Activated T-helper 17 cell treated with anti-CD3 and anti-CD28 coated beads, Interleukin-2, amount 50 U/mL, for 72 hours (primary cell): ENCODE measurements around the gene CPOX. TPM values are rescaled to one million over a fixed set of nuclear protein-coding genes. Genes with fewer than 3 reads are reported as not detected.

Source experiments
- ATAC-seq: fragments of 150-1000 bp; cut with Tn5 transposase; replicated peaks from 2 replicates; pipeline ENCODE4 v1.10.0; 2021; ENCODE audit warnings: mild to moderate bottlenecking, moderate library complexity
- H3K27ac Mint-ChIP-seq: one replicate; pipeline ENCODE4 v1.8.0; 2022; ENCODE audit warnings: mixed read lengths
- H3K27me3 Mint-ChIP-seq: one replicate; pipeline ENCODE4 v1.8.0; 2022; ENCODE audit warnings: mixed read lengths
- H3K36me3 Mint-ChIP-seq: one replicate; pipeline ENCODE4 v1.8.0; 2022; ENCODE audit warnings: low read depth, mild to moderate bottlenecking, mixed read lengths
- H3K4me1 Mint-ChIP-seq: one replicate; pipeline ENCODE4 v1.8.0; 2022; ENCODE audit warnings: mixed read lengths
- H3K4me3 Mint-ChIP-seq: one replicate; pipeline ENCODE4 v1.8.0; 2022; ENCODE audit warnings: mild to moderate bottlenecking, mixed read lengths
- H3K9me3 Mint-ChIP-seq: one replicate; pipeline ENCODE4 v1.8.0; 2022; ENCODE audit warnings: mixed read lengths
- total RNA-seq, 2 donors: library from RNA; stranded (reverse); gene quantifications; one replicate each; pipeline ENCODE4 v1.2.3, GENCODE V29; 2022

Gene CPOX
- total RNA-seq, 2 donors from 2014 or later: 64.2 to 75.9 TPM

- no peak overlapping the region for H3K27ac Mint-ChIP-seq
- H3K27me3 Mint-ChIP-seq: peaks cover 10% of the 10 kb centered on the region
- no peaks in the 10 kb centered on the region for H3K36me3 Mint-ChIP-seq
- H3K4me1 Mint-ChIP-seq: no peaks in the 10 kb centered on the region
- H3K4me3 Mint-ChIP-seq: no peak overlapping the region
- peak; percentile 65 for ATAC-seq
- peaks cover 1% of the 10 kb centered on the region for H3K9me3 Mint-ChIP-seq
Measured at GRCh38 chr3:98602078-98602678, 8.8 kb upstream of the CPOX start.

DNA sequence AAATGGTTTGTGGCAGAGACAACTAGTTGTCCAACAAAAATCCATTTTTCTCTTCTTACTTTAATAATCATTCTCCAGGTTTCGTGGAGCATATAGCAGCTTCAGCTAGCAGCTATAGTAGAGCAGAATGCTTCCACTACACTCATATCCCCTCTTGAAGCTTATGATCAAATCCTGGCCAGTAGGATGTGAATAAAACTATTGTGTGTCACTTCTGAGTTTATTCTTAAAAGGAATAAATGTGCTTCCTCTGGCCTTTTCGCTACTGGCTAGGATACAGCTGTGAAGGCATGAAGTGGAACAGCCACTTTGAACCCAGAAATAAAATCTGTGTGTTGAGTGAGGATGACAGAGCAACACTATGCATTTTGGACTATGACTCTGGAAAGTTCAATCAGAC is 7.8 kb upstream of the CPOX start:
- Mint-ChIP-seq H3K4me3 (no peak overlapping the region), H3K4me1 (no peaks in the 10 kb centered on the region), H3K27me3 (peaks cover 7% of the 10 kb centered on the region), H3K27ac (no peak overlapping the region), H3K36me3 (no peaks in the 10 kb centered on the region), H3K9me3 (no peaks in the 10 kb centered on the region)
- ATAC-seq: no peak

GRCh38 chr3:98600412-98601095 is 7.1 kb upstream of the CPOX start:
- no peak overlapping the region for H3K4me3 Mint-ChIP-seq

DNA sequence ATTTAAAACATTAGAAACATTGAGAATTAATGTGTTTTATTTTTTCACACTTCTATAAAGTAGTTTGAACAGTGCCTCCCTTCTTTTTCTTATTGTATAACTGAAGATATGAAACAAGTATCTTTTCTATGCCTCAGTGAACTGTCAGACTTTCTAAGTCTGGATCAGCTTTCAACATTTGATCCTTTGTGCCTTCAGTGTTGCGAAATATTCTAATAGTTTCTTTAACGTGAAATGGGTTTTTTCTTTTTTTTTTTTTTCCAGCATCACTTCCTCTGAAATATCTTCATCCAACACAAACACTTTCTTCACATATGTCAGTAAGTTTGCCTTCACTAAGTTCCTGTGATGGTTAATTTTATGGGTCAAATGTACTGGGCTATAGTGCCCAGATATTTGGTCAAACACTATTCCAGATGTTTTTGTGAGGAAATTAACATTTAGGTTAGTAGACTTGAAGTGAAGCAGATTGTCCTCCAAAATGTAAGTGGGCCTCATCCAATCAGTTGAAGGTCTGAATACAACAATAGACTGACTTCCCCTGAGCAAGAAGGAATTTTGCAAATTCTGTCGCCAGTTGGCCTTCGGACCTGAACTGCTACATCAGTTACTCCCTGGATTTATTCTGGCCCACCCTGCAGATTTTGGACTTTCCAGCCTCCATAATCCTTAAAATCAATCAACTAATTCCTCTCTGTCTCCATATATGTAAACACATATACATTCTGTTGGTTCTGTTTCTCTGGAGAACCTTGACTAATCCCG is 6.4 kb upstream of the CPOX start:
- no peak overlapping the region for H3K27ac Mint-ChIP-seq

More at GRCh38 chr3:98600412-98601095, 7.1 kb upstream of the CPOX start:
- Mint-ChIP-seq H3K27ac (no peak overlapping the region), H3K36me3 (no peaks in the 10 kb centered on the region), H3K4me1 (no peaks in the 10 kb centered on the region), H3K9me3 (no peaks in the 10 kb centered on the region), H3K27me3 (peaks cover 5% of the 10 kb centered on the region)
- ATAC-seq: no peak

DNA sequence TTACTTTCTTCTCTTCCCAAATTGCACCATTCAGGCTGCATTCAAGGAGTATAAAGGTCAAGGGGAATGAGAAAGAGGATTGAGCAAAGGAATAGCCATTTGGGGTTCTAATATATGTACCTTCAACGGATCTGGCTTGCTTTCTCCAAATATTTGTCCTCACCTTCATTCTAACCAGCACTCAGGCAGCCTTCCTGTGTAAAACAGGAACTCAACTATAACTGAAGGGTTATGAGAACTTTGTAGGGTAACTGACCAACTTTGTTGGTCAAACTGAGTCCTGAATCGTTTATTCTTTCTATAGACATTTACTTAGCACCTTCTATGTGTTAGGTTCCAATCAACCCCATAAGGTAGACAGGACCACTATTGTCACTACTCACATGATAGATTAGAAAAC is 5.1 kb upstream of the CPOX start:
- Mint-ChIP-seq H3K27ac (no peak overlapping the region), H3K9me3 (no peaks in the 10 kb centered on the region), H3K4me1 (peaks cover 5% of the 10 kb centered on the region), H3K36me3 (peaks cover 5% of the 10 kb centered on the region), H3K4me3 (no peak overlapping the region), H3K27me3 (no peaks in the 10 kb centered on the region)
- no peak for ATAC-seq

More for the DNA sequence above, 6.4 kb upstream of the CPOX start:
- Mint-ChIP-seq H3K36me3 (no peaks in the 10 kb centered on the region), H3K27me3 (peaks cover 5% of the 10 kb centered on the region), H3K9me3 (no peaks in the 10 kb centered on the region), H3K4me1 (no peaks in the 10 kb centered on the region), H3K4me3 (no peak overlapping the region)
- ATAC-seq: no peak

DNA sequence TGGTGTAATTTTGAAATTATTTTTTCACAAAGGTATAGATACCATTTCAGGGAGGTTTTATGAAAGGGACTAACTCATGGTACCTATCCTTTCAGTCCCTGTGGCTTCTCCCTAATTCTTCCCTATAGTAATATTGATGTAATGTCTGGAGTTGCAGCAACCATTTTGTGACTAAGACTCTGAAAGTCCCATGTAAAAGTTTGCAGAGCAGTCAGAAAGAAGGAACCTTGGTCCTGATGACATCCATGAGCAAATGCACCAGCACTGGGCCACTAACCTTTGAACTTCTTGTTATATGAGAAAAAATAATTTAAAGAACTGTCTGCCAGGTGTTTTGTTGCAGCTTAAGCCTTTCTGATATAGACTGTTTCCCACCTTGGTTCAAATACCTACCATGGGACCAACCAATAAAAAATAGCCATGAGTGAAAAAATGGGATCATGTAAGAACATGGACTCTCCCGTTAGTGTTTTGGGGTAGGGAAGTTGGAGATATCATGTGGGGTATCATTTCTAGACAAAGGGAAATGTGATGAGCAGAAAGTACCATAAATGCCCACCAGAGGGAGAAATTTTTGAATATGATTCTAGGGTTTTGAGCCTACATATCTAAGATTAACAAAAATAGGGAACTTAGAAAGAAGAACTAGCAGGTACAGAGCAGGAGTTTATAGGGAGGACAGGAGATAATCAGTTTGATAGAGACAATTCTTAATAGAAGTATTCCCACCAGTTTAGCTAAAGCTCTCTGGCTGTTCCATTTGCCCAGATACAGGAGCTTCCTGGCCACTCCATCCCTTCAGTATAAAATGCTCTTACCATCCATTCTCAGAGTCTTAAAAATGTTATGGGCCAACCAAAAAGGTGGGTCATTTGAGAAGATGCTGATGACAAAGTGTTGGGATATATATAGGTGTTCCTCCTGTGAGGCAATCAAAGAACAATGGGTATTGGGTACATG is 3.4 kb upstream of the CPOX start:
- Mint-ChIP-seq H3K9me3 (no peaks in the 10 kb centered on the region), H3K27ac (no peak overlapping the region), H3K27me3 (no peaks in the 10 kb centered on the region), H3K36me3 (peaks cover 18% of the 10 kb centered on the region), H3K4me1 (peaks cover 10% of the 10 kb centered on the region), H3K4me3 (no peak overlapping the region)
- ATAC-seq: no peak

GRCh38 chr3:98596087-98596486 is 2.7 kb upstream of the CPOX start:
- Mint-ChIP-seq H3K9me3 (no peaks in the 10 kb centered on the region), H3K27ac (no peak overlapping the region), H3K36me3 (peaks cover 25% of the 10 kb centered on the region), H3K4me1 (peaks cover 14% of the 10 kb centered on the region), H3K27me3 (no peaks in the 10 kb centered on the region), H3K4me3 (no peak overlapping the region)
- no peak for ATAC-seq

GRCh38 chr3:98594628-98595324 is 1.4 kb upstream of the CPOX start:
- no peak for ATAC-seq

DNA sequence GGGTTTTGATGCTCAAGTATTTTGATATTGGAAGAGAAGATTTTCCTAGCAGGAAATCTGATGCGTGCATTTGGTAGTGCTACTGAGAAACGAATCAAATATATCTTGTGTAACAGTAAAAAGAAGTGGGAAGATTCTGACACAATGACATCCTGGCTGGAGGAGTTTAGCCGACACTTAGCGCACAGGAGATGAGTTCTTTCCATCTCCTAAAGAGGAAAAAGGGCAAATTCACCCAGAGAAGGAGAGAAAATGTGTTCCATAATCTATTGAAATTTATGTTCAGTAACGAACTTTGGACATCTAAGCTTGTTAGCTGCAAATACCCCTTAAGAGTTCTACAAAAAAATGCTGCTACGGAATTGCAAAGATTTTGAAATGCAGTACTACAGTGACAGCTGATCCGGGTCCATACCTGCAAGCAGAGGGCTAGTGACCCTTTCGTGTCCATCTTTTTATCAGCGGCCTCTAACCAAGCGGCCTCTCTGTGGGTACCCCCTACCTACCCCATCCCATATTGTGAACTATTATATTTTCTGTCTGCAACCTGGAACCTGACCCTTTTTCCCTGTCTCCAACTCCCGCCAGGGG is 971 bp downstream of the CPOX start:
- Mint-ChIP-seq H3K4me1 (peaks cover 17% of the 10 kb centered on the region), H3K27ac (peak overlapping the region; percentile 75), H3K9me3 (no peaks in the 10 kb centered on the region), H3K36me3 (peaks cover 62% of the 10 kb centered on the region), H3K27me3 (no peaks in the 10 kb centered on the region), H3K4me3 (peak overlapping the region; percentile 94)
- ATAC-seq: no peak

More at GRCh38 chr3:98594628-98595324, 1.4 kb upstream of the CPOX start:
- peaks cover 17% of the 10 kb centered on the region for H3K4me1 Mint-ChIP-seq
- no peaks in the 10 kb centered on the region for H3K9me3 Mint-ChIP-seq
- H3K27me3 Mint-ChIP-seq: no peaks in the 10 kb centered on the region
- peak overlapping the region; percentile 94 for H3K4me3 Mint-ChIP-seq
- H3K27ac Mint-ChIP-seq: peak overlapping the region; percentile 98
- peaks cover 38% of the 10 kb centered on the region for H3K36me3 Mint-ChIP-seq

DNA sequence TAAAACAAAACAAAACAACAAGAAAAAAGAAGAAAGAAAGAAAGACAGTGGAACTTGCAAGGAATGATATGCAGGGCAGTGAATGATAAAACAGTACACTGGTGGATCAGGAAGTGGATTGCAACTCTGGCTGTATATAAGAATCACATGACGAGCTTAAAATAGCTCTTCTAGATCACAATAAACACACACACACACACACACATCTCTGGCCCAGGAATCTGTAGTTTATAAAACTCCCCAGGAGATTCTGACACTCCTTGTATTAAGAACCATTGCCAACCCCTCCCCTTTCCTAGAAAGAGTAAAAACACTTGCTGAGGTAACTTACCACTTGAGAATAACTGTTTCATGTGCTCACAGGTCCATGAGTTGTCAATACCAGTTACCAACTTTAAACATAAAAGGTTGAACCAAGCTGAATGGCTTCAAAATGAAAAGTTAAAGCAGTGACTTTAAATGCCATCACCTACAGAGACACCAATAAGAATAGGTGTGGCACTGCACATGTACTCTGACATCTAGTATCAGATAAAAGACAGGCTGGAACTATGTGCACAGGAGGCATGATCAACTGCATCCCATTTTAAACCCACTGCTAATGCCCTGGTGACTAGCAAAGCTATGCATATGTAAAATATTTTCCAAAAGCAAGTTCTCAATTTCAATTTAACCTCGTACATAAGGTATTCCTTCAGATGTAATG is 3.9 kb downstream of the CPOX start:
- Mint-ChIP-seq H3K36me3 (peaks cover 91% of the 10 kb centered on the region), H3K27ac (no peak overlapping the region), H3K9me3 (no peaks in the 10 kb centered on the region), H3K27me3 (no peaks in the 10 kb centered on the region), H3K4me1 (peaks cover 25% of the 10 kb centered on the region), H3K4me3 (peak overlapping the region; percentile 94)
- no peak for ATAC-seq

DNA sequence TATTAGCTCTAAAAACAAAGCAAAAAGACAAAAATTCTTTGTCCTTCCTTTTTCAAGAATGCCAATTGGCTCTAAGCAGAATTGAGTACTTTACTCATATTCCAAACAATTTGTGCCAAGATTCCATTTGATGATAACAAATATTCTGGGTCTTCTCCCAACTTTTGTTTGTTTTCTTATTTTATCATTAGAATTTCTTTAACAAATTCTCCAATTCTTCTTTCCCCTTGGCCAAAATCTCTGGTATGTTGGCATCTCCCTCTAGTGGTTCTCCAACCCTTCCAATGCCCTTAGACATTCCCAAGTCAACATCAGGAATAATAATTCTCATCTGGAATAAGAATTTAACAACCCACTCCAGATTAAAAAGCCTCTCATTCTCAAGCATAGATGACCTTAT is 5.3 kb downstream of the CPOX start:
- peaks cover 29% of the 10 kb centered on the region for H3K4me1 Mint-ChIP-seq
- H3K27ac Mint-ChIP-seq: no peak overlapping the region
- ATAC-seq: no peak
- H3K4me3 Mint-ChIP-seq: no peak overlapping the region
- H3K36me3 Mint-ChIP-seq: peaks cover 98% of the 10 kb centered on the region
- H3K9me3 Mint-ChIP-seq: no peaks in the 10 kb centered on the region
- no peaks in the 10 kb centered on the region for H3K27me3 Mint-ChIP-seq

- H3K36me3 Mint-ChIP-seq: peaks cover 99% of the 10 kb centered on the region
- no peak for ATAC-seq
- H3K27me3 Mint-ChIP-seq: no peaks in the 10 kb centered on the region
- peaks cover 29% of the 10 kb centered on the region for H3K4me1 Mint-ChIP-seq
- no peak overlapping the region for H3K27ac Mint-ChIP-seq
- H3K9me3 Mint-ChIP-seq: no peaks in the 10 kb centered on the region
- H3K4me3 Mint-ChIP-seq: no peak overlapping the region
Measured at GRCh38 chr3:98587654-98588053, 5.8 kb downstream of the CPOX start.

DNA sequence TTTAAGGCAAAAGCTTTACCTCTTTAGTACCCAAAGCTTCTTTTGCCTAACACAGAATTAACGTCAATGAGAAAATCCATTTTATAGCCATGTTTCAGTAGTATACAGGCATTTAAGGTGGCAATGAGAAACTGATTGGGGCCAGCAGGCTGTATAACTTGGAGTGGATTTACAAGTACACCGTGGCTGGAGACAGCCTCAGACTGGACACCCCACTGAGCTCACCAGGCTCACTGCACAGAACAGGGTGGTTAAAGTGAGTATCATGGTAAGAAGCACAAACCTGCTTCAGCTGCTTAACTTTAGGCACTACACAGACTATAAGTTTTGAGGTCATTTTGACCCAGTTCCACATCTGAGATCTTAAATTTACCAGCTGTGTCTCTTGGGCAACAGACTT is 8.9 kb downstream of the CPOX start:
- peak overlapping the region; percentile 63 for H3K27ac Mint-ChIP-seq
- ATAC-seq: no peak
- no peak overlapping the region for H3K4me3 Mint-ChIP-seq
- H3K4me1 Mint-ChIP-seq: peaks cover 24% of the 10 kb centered on the region
- no peaks in the 10 kb centered on the region for H3K9me3 Mint-ChIP-seq
- H3K36me3 Mint-ChIP-seq: peaks cover 99% of the 10 kb centered on the region
- no peaks in the 10 kb centered on the region for H3K27me3 Mint-ChIP-seq
